DMS79 treated with DMSO at 0.1 percent for 48 hours (cell line): Measurements from ENCODE around the gene NFKB1.
"Not testable (repeated sequence)": the region's sequence is repeated elsewhere in the genome, so short reads cannot be mapped to it uniquely, and the experiment has no call there.

Experiments
- DNase-seq: peaks from one replicate; lab custom pipeline; 2025; lab: John Stamatoyannopoulos, UW

NFKB1 gene

GRCh38 chr4:102565696-102566095 is 64.5 kb downstream of the NFKB1 start:
- DNase-seq: no peak

DNA sequence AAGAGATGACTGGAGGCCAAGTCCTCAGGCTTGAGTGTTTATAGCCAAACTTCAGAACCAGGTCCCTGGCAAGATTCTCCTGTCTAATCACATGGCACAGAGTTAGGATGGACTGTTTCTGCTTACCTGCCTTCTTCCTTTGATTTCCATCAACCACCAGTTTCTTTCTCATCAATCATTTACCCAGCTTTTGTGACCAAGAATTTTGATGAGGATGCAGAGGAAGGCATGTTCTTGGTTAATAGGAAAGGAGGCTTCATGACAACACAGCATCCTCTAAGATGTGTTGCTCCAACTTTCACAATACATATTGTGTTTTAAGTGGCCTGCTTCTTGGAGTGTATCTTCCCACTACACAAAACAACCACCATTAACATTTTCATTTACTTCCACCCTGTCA is 65.3 kb downstream of the NFKB1 start:
- no peak for DNase-seq

GRCh38 chr4:102567427-102567826 is 66.3 kb downstream of the NFKB1 start:
- no peak for DNase-seq

GRCh38 chr4:102569200-102569599 is 68.0 kb downstream of the NFKB1 start:
- DNase-seq: no peak

GRCh38 chr4:102570211-102570610 is 69.1 kb downstream of the NFKB1 start:
- DNase-seq: not testable (repeated sequence)

DNA sequence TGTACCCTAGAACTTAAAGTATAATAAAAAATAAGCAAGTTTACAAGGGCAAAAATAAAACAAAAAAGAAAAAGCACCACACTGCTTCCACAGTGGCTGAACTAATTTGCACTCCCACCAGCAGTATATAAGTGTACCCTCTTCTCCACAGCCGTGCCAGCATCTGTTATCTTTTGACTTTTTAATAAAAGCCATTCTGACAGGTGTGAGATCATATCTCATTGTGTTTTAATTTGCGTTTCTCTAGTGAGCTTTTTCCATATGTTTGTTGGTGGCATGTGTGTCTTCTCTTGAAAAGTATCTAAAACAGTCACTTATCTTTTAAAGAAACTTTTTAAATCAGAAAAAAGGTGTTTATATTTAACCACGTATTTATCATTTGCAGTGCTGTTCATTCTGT is 71.3 kb downstream of the NFKB1 start:
- DNase-seq: no peak

DNA sequence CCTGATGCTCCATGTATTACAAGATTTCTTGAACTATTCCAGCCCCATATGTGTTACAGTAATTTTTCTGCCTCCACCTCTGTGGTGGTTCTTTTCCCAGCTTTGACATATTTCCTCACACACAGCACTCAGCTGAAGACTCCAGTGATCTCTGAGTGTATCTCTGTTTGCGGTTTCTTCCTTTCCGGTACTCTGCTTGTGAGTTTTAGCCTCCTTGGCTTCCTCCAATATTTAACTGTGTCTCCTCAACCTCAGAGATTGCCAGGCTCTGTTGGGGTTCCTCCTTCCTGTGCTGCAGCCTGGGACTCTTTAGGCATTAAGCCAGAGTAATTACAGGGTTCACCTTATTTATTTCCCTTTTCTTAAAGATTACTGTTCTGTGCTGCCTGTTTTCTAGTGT is 73.2 kb downstream of the NFKB1 start:
- DNase-seq: no peak

GRCh38 chr4:102575369-102576129 is 74.4 kb downstream of the NFKB1 start:
- no peak for DNase-seq

- DNase-seq: no peak
Observed at GRCh38 chr4:102578270-102578669, 77.1 kb downstream of the NFKB1 start.

- no peak for DNase-seq
Observed at GRCh38 chr4:102578819-102579218, 77.7 kb downstream of the NFKB1 start.

DNA sequence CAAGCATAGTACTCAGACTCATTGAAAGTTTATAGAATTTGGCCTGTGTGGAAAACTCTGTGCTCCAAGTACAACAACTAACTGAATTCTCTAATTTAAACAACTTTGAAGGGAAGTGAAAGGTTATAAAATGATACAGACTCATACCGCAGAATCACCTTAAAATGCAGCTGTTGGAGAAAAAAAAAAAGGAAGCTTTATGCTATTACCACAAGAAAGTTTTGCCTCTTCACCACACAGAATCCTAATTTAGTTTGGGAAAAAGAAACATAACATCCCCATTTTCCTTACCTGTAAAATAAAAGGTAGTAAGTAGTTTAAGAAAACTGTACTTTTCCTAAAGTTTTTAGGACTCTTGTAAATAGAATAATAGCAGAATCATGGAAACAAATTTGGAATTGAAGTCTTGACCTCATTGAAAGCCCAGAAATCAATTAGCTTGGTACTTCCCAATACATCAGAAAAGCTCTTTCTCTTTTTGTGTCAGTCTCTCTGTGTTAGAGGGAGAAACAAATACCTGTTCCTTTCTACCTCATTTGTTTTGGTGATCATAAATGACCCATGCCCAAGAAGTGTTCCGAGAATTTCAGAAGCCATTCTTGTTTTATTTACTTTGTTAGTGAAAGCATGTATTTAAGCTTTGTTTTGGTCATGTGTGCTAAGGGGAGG is 78.8 kb downstream of the NFKB1 start:
- DNase-seq: no peak

DNA sequence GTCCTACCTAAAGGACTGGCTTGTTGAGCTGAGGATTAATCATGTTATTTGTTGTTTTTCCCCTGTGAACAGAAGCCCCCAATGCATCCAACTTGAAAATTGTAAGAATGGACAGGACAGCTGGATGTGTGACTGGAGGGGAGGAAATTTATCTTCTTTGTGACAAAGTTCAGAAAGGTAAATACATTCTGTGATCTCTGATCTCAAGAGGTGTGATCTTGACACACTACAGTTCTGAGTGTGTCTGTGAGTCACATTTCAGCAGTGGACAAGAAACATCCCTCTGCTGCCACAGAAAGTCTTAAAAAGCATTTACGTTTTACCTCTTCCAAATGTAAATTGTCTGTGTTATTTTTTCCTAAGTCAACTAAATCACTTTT is 79.3 kb downstream of the NFKB1 start:
- DNase-seq: no peak

DNA sequence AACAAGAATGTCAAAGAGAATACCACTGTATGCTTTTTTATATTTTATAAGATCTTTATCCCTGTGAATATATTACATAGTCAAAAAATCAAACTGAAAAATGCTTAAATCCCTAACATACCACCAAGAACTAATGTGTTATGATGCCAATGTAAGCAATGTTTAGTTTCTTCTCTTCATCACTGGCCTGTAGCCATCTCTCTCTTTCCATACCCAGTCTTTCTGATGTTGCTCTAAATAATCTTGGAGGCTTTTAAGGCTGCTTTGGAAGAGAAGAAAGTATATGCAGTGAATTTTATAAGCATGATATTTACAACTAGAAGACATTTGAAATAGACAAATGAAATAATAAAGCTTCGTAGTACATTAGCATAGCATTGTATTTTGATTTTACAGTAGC is 82.9 kb downstream of the NFKB1 start:
- DNase-seq: no peak

DNA sequence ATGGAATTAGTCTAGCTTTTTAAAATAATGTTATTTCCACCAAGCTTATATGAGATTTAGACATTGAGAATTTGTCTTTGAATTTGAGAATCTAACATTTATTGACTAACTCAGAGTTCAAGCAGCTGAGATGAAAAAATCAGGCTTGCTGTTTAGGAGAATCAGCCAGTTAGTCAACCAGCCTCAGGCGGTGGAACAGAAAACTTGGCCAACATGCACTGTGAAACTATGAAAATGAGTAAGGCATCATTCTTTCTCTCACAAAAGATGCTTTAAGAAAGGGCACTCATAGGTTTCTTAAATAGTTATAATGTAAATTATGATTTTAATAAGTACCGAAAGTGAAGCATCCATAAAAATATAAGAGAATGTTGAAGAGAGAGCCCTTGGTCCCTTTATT is 84.2 kb downstream of the NFKB1 start:
- no peak for DNase-seq

- no peak for DNase-seq
Observed at GRCh38 chr4:102586002-102586643, 85.0 kb downstream of the NFKB1 start.

- no peak for DNase-seq
Observed at GRCh38 chr4:102586644-102587021, 85.5 kb downstream of the NFKB1 start.

DNA sequence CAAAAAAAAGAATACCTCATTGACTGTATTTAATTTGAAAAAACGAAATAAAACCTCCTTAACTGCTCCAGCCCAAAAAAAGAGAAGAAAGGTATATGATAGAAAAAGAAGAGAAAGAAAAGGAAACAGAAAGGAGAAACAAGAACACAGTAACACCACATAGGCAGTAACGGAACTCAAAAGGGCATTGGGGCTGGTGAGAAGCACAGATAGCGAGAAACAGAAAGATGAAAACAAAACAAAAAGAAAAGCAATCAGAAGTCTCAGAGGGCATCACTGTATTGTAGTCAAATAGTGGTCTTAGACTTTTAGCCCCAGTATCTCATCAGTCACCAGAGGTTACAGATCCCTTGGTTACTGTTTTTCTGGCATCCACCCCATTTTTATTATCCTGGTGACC is 88.6 kb downstream of the NFKB1 start:
- DNase-seq: no peak

- no peak for DNase-seq
Observed at GRCh38 chr4:102592256-102592655, 91.1 kb downstream of the NFKB1 start.

DNA sequence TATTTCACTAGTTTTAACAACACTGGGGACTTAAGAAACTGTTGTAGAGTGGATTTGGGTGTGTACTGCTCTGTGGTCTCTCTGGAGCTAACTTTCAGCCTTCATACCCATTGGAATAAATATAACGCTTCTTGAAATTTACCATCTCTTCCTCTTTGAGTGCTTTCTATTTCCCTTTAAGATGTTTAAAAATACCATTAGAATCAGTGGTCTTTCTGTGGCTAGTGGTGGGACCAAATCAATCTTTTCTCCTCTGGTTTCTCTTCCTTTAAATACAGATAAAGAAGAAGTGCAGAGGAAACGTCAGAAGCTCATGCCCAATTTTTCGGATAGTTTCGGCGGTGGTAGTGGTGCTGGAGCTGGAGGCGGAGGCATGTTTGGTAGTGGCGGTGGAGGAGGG is 92.0 kb downstream of the NFKB1 start:
- no peak for DNase-seq

DNA sequence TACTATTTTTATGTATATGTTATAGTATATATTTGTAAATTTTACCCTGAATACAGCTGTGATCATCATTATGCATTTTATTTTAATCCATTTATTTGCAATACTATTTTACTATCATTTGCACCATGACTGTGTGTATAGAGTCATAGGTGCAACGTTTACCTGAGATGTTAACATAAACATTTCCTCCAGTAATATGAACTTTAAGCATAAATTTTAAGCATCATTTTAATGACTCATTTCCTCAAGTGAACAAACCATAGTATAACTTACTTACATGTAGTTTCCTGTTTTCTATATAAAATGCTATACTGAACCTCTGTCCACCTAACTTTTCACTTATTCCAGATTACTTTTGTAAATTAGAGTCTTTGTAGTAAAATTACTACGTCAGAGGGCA is 92.8 kb downstream of the NFKB1 start:
- no peak for DNase-seq

DNA sequence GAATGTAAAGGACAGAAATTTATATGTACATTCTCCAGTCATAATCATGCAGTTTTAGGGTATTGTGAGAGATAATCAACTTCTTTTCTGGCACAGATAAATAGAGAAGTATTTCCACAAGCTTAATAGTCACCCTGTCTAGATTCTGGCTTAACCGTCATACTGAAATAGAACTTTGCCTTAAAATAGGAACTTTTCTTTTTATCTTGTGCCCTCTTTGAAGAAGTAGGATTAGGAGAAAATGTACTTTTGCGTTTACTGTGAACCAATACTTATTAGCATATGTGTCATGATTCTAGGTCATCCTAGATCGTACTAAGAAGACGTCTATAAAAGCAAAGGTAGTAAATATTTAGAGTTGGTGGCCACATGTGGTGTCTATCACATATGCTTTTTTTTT is 95.4 kb downstream of the NFKB1 start:
- DNase-seq: no peak

GRCh38 chr4:102598086-102598761 is 97.1 kb downstream of the NFKB1 start:
- DNase-seq: no peak
